Astrocyte of the cerebellum (primary cell): ENCODE results near the gene IL22RA2.

Source experiments
- DNase-seq: peaks from one replicate; pipeline ENCODE4 v3.0.0-alpha.2; 2011; ENCODE audit warnings: low read depth
- H3K4me3 ChIP-seq: 2 replicates; pipeline ENCODE4 v1.5.1; 2011; ENCODE audit warnings: mild to moderate bottlenecking, low read depth, low read length, moderate library complexity
- CTCF ChIP-seq: IDR thresholded peaks from 2 replicates; pipeline ENCODE4 v1.5.1; 2012; ENCODE audit warnings: low read length, low read depth, moderate library complexity, mild to moderate bottlenecking; ENCODE audit errors: missing control alignments
- in situ Hi-C: cut with HindIII; loops from 2 replicates; pipeline ENCODE4 v1.10.0; 2017; ENCODE audit warnings: low sequenced_read_pairs

Gene IL22RA2

GRCh38 chr6:137200288-137200687, 26.8 kb upstream of the IL22RA2 start:
- in situ Hi-C loops = no loop called here
- no peak for DNase-seq
- TF ChIP-seq CTCF = no peak
- no peak overlapping the region for H3K4me3 ChIP-seq

GRCh38 chr6:137197684-137198645, 24.5 kb upstream of the IL22RA2 start:
- DNase-seq = no peak
- no peak for TF ChIP-seq CTCF
- H3K4me3 ChIP-seq = no peak overlapping the region
- in situ Hi-C loops = no loop called here

GRCh38 chr6:137193256-137194070, 20.0 kb upstream of the IL22RA2 start:
- in situ Hi-C loops = no loop called here
- TF ChIP-seq CTCF = no peak
- DNase-seq = no peak
- no peak overlapping the region for H3K4me3 ChIP-seq

- no peak for TF ChIP-seq CTCF
- in situ Hi-C loops = no loop called here
- DNase-seq = no peak
- H3K4me3 ChIP-seq = no peak overlapping the region
These were observed 19.4 kb upstream of the IL22RA2 start for GRCh38 chr6:137192821-137193220.

GRCh38 chr6:137191670-137192069, 18.2 kb upstream of the IL22RA2 start:
- in situ Hi-C loops = no loop called here
- no peak for DNase-seq
- TF ChIP-seq CTCF = no peak
- no peak overlapping the region for H3K4me3 ChIP-seq

GRCh38 chr6:137191236-137191635, 17.8 kb upstream of the IL22RA2 start:
- in situ Hi-C loops = no loop called here

More at GRCh38 chr6:137191236-137191635, 17.8 kb upstream of the IL22RA2 start:
- no peak overlapping the region for H3K4me3 ChIP-seq
- no peak for TF ChIP-seq CTCF
- DNase-seq = no peak
